ENCODE data around the gene SHOC1. TPM values are rescaled to one million over a fixed set of nuclear protein-coding genes. Genes with fewer than 3 reads are reported as not detected.

Gene SHOC1
- total and polyA plus RNA-seq, 9 donors, result 0.02 to 1.0 (median 0.10) TPM; not detected in 5

DNA sequence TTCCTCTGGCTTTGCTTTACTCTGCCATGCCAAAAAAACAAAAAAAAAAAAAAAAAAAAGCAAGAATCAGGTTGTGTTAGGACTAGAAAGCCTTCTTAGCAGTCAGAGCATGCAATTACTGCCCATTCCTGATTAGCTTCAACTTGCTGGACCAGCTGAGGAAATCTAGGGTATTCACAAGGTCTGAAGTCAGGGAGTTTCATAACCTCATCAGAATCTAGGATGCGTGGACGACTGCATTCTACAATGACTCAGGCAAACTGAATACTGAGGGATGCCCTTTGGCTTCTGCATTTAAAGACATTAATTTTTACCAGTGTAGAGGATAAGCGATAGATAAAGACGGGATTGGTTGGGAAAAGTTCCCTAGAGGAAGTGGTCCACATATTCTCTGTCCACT is 39.2 kb upstream of the SHOC1 start:
- TF ChIP-seq POLR2A (IDR thresholded peaks at IDR 0.05) (no peak), EP300 (IDR thresholded peaks at IDR 0.05) (no peak)
- TF ChIP-seq, protein P1, sequence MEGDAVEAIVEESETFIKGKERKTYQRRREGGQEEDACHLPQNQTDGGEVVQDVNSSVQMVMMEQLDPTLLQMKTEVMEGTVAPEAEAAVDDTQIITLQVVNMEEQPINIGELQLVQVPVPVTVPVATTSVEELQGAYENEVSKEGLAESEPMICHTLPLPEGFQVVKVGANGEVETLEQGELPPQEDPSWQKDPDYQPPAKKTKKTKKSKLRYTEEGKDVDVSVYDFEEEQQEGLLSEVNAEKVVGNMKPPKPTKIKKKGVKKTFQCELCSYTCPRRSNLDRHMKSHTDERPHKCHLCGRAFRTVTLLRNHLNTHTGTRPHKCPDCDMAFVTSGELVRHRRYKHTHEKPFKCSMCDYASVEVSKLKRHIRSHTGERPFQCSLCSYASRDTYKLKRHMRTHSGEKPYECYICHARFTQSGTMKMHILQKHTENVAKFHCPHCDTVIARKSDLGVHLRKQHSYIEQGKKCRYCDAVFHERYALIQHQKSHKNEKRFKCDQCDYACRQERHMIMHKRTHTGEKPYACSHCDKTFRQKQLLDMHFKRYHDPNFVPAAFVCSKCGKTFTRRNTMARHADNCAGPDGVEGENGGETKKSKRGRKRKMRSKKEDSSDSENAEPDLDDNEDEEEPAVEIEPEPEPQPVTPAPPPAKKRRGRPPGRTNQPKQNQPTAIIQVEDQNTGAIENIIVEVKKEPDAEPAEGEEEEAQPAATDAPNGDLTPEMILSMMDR (IDR thresholded peaks at IDR 0.05), result no peak

DNA sequence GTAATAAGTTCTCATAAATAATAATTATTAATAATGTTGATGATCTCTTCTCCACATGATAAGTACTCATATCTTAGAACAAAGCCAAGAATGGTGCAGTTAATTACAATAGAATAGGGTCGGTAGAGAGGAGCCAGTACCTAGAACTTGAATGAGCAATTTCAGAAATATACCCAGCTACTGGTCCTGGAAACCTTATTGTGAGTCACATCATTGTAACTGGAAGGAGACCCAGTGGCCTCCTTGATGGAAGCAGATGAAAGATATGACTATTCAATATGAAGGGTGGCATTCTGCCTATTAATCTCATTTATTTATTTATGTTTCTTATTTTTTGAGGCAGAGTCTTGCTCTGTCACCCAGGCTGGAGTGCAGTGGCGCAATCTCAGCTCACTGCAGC is 37.7 kb upstream of the SHOC1 start:
- Histone ChIP-seq H3K27me3 (no peaks in the 10 kb centered on the region), H3K4me3 (no peak overlapping the region), H3K36me3 (no peaks in the 10 kb centered on the region), H3K9me3 (no peaks in the 10 kb centered on the region), H3K27ac (no peak overlapping the region), H3K4me1 (ENCODE audit: insufficient read depth) (no peaks in the 10 kb centered on the region)
- DNase-seq, result no peak
- intact Hi-C loops (cut with DNase I), result no loop called here
- TF ChIP-seq, protein P1 (IDR thresholded peaks at IDR 0.05), result no peak
- TF ChIP-seq EP300 (IDR thresholded peaks at IDR 0.05) (no peak), POLR2A (IDR thresholded peaks at IDR 0.05) (no peak)
- WGBS, 3 donors, result 88 to 93% (median 89%) methylated on average over 2 of the region's 2 CpGs

More for the DNA sequence above, 39.2 kb upstream of the SHOC1 start:
- Histone ChIP-seq H3K27me3 (no peaks in the 10 kb centered on the region), H3K4me3 (no peak overlapping the region), H3K4me1 (ENCODE audit: insufficient read depth) (no peaks in the 10 kb centered on the region), H3K36me3 (no peaks in the 10 kb centered on the region), H3K9me3 (no peaks in the 10 kb centered on the region), H3K27ac (no peak overlapping the region)
- DNase-seq, result no peak
- WGBS, 3 donors, result 79 to 86% (median 81%) methylated on average over 4 of the region's 4 CpGs
- intact Hi-C loops (cut with DNase I), result no loop called here

GRCh38 chr9:111831371-111832108 is 36.8 kb upstream of the SHOC1 start:
- H3K4me1 ChIP-seq (ENCODE audit: insufficient read depth), result no peaks in the 10 kb centered on the region
- H3K27me3 ChIP-seq, result no peaks in the 10 kb centered on the region
- no peaks in the 10 kb centered on the region for H3K9me3 ChIP-seq
- intact Hi-C loops (cut with DNase I), result no loop called here
- H3K4me3 ChIP-seq, result no peak overlapping the region
- TF ChIP-seq EP300 (IDR thresholded peaks at IDR 0.05) (no peak), POLR2A (IDR thresholded peaks at IDR 0.05) (no peak)
- TF ChIP-seq, protein P1 (IDR thresholded peaks at IDR 0.05), result no peak
- WGBS, 3 donors, result 77 to 86% (median 82%) methylated on average over 5 of the region's 5 CpGs
- H3K36me3 ChIP-seq, result no peaks in the 10 kb centered on the region
- H3K27ac ChIP-seq, result no peak overlapping the region
- no peak for DNase-seq

DNA sequence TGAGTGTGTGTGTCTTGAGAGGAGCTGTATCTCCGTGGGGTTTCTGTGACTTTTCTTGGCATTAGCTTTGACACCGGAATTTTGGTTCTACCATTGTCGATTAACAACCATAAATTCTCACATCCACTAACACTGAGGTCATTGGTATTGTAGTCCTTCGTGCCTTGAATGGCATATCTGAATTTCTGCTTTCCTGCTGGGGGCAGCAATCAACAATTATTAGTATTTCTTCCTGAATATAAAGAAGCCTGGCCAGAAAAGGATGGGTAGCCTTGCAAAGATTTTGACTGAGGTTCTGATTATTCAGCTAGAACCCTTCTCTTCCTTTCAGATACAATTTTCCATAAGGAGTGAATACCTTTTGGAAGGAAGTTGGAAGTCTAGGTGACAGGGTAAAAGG is 33.5 kb upstream of the SHOC1 start:
- H3K27me3 ChIP-seq, result no peaks in the 10 kb centered on the region
- H3K36me3 ChIP-seq, result no peaks in the 10 kb centered on the region
- H3K27ac ChIP-seq, result no peak overlapping the region
- no peaks in the 10 kb centered on the region for H3K4me1 ChIP-seq (ENCODE audit: insufficient read depth)
- intact Hi-C loops (cut with DNase I), result no loop called here
- WGBS, 3 donors, result 61 to 67% (median 64%) methylated on average over 4 of the region's 4 CpGs
- TF ChIP-seq POLR2A (IDR thresholded peaks at IDR 0.05) (no peak), EP300 (IDR thresholded peaks at IDR 0.05) (no peak)
- TF ChIP-seq, protein P1 (IDR thresholded peaks at IDR 0.05), result no peak
- H3K9me3 ChIP-seq, result no peaks in the 10 kb centered on the region
- no peak for DNase-seq
- no peak overlapping the region for H3K4me3 ChIP-seq

All from ovary (tissue), 9 donors.